NCI-H1105 treated with DMSO at 0.1 percent for 48 hours (cell line): ENCODE results near the gene NLRP5.
"Not testable (repeated sequence)": the region's sequence is repeated elsewhere in the genome, so short reads cannot be mapped to it uniquely, and the experiment has no call there.

ENCODE experiments used
- DNase-seq: peaks from one replicate; lab custom pipeline; 2025; lab: John Stamatoyannopoulos, UW

Gene NLRP5

GRCh38 chr19:56098731-56099568, 112.4 kb downstream of the NLRP5 start:
- no peak for DNase-seq

DNA sequence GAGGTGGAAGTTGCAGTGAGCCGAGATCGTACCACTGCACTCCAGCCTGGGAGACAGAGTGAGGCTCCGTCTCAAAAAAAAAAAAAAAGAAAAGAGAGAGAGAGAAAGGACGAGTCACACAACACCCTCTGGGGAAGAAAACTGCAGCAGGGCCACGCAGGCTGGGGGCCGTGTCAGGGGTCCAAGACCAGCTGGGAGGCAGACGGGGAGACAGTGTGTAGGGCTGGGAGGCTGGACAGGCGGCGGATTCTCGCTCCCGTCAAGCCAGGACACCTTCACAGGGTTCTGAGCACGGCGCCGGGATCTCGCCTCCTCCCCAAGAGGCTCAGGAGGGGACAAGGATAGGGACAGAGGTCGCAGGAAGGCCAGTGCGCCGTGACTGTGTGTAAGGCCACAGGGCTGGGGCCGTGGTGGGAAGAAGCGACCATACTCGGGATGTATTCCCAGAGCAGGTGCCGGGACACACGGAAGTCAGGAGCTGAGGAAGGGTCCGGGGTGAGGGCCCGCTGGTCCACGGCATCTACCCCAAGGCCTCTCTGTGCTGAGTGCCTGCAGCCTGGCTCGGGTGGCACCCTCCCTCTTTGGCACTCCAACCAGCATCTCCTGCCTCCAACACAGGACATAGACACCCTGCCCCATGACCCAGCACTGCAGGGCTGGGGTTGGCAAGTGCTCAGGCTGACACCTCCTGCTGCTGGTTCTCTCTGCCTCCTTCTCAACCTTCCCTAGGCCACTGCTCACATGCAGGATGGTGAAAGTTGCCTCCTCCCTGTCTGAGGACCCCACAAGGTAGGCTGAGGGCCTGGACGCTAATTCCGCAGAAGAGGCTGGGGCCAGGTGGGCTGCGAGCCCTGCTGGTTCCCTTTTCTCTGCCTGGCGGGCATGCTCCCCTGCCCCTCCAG, 113.3 kb downstream of the NLRP5 start:
- DNase-seq, result no peak

DNA sequence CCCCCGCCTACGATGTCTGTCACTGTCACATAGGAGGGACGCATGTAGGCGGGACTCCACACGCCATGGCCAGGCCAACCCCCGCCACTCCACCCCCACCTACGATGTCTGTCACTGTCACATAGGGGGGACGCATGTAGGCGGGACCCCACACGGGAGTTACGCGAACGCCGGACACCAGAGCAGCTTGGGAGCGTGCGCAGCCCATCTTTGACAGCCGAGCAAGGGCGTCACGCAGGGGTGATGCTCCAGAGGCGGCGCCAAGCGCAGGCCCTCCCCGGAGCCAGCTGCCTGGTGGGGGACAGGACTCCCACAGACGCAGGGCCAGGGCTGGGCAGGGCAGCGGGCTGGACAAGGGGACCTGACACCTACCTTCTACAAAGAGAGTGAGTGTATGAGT, 114.5 kb downstream of the NLRP5 start:
- DNase-seq, result no peak

DNA sequence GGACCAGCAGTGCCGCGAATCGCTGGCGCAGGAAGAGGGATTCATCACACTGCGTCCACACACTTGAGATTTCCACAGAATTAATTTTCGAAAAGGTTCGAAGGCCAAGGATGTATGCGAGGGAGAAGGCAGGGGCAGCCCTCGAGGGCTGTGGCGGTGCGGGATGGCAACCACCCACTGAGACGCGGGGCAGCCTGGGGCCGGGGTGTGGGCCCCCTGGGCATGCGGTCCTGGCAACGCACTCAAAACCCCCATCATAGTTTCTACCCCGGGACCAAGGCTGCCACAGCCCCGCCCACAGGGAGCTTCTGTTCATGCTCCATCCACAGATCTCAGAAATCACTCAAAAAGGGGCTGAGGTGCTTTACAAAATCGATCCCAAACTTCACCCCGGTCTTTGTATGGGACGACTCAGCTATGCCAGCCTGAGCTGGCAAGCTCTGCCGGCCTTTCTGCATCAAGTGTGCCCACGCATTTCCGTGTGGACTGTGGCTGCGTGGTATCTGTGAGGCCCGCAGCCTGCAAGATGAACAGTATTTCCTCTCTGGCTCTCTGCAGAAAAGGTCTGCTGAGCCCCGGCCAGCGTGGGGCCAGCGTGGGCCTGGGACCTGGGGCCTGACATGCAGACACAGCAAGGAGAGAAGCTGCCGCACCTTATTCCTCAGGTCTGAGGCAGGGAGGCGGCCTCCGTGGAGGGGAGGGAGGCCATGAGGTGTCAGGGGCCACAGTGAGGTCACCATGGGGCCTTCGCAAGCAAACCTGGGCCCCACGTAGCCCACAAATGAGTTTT, 115.4 kb downstream of the NLRP5 start:
- DNase-seq, result no peak

- no peak for DNase-seq
Observed at GRCh38 chr19:56103027-56103614, 116.5 kb downstream of the NLRP5 start.

GRCh38 chr19:56104423-56104822, 117.8 kb downstream of the NLRP5 start:
- DNase-seq, result no peak

GRCh38 chr19:56105090-56105701, 118.6 kb downstream of the NLRP5 start:
- peak; percentile 83 for DNase-seq

DNA sequence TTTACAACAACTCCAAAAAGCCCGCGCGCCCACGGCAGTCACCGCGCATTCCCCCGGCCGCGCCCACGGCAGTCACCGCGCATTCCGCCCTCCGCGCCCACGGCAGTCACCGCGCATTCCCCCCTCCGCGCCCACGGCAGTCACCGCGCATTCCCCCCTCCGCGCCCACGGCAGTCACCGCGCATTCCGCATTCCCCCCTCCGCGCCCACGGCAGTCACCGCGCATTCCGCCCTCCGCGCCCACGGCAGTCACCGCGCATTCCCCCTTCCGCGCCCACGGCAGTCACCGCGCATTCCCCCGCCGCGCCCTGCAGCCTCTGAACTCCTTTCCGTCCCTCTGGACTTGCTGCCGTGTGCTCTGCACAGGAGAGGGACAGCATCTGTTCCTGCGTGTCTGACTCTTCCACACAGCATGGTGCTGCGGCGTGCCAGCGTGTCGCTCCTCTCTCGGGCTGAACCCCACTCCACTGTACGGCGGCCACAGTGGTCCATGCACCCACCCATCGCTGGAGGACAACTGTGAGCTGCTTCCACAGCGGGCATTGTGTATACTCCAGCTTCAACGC, 119.3 kb downstream of the NLRP5 start:
- DNase-seq, result not testable (repeated sequence)

DNA sequence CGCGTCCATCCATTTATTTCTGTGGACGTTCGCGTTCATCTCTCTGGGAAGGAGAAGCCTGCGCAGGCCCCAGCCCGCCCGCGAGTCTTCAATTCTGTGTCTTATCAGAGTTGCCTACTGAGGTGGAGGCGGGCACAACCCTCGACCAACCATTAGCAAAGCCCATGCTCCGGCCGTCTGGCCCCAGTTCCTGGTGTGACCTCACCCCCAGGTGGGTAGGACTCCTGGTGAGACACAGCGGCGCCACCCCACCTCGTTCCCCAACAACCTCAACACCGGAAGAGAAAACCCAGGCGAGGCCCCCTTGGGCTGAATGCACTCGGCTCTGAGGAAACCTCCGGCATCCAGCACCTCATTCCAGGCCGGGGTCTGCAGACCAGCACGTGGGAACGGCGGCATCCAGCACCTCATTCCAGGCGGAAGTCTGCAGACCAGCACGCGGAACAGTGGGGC, 119.8 kb downstream of the NLRP5 start:
- DNase-seq, result no peak

DNA sequence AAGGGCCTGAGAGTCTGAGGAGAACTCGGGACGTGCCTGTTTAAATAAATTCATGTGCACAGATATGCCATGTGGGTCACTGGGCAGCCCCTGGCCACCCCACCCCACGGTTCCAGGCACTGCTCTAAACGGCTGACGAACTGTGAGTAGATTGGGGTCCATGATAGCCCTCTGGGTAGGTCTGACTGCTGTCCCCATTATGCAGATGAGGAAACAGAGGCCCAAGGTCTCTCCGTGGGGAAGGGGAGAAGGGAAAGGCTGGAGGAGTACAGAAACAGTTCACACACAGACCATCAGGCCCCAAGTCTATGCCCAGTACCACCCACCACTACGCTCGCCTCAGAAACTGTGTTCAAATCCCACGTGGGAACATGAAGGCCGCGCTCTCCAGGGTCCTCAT, 120.4 kb downstream of the NLRP5 start:
- no peak for DNase-seq

- no peak for DNase-seq
Observed at GRCh38 chr19:56107626-56108351, 121.2 kb downstream of the NLRP5 start.

DNA sequence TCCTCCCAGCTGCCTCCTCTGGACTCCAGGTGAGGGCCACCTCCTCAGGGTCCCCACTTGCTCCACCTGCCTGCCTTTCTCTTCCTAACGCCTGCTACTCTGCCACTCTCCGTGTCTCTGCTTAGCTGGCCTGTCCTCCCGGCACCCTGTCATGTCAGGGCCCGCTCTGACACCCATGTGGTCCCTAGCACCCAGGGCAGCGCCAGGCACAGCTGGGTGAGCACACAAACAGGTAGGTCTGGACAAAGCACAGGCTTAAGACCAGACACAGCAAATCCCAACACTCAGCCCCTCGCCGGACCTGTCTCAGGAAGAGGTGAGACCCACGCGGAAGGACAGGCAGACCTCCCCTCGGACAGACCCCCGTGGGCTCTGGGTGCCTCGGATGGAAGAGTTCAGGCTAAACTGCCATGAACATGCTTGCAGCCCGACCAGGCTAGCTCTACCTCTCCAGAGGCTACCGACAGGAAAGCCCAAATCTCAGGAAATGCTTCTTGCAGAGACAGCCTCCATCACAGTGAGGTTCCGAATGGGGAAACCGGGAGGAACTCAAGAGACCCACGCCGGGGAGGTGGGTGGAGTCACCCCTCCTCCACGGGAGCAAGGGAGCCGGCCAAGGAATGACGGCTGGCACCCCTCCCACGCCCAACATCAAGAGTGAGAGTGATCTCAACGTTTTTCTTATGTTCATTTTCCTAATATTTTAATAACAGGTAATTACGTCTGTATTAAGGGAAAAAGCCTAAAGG, 122.0 kb downstream of the NLRP5 start:
- no peak for DNase-seq

DNA sequence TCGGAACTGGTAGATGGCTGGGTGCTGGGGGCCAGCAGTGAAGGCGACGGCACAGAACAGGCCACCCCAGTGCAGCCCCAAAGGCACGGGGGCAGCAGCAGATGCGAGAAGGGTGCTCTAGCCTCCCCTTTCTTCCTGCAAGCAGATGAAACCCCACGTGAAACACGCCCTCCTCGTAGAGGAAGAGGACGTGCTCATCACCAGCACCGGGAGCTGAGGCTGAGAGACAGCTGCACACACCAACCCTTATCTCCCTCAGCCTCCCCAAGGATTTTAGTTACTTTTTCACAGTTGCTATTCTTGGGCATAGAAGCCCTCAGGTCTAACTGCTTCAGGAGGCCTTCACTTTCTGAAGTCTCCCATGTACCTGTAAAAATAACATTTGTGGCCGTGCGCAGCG, 122.7 kb downstream of the NLRP5 start:
- no peak for DNase-seq

- DNase-seq, result no peak
Observed at GRCh38 chr19:56110515-56111448, 124.2 kb downstream of the NLRP5 start.
